ENCODE data around the gene RASA3. TPM values are rescaled to one million over a fixed set of nuclear protein-coding genes. Genes with fewer than 3 reads are reported as not detected.

RASA3 gene
- polyA plus RNA-seq, 3 donors: 9.0 to 32.6 (median 16.6) TPM

- peaks cover 72% of the 10 kb centered on the region for H3K79me2 ChIP-seq (ENCODE audit: insufficient read depth, low read length)
- peak overlapping the region; percentile 51 for H3K4me2 ChIP-seq (replicated peaks; ENCODE audit: extremely low read depth, low read length, poor library complexity, severe bottlenecking)
- H3K9me3 ChIP-seq (replicated peaks in 1 of 2; ENCODE audit: control insufficient read depth in 1 of 2, insufficient read depth in 1 of 2, low read length in 2 of 2): no peaks in the 10 kb centered on the region
- WGBS (ENCODE audit: insufficient coverage): 81% methylated on average over 31 of the region's 34 CpGs
- H4K20me1 ChIP-seq (ENCODE audit: insufficient read depth, low read length): peaks cover 31% of the 10 kb centered on the region
- peaks cover 0 to 3% (median 0%) of the 10 kb centered on the region in 3 donors for H3K27me3 Mint-ChIP-seq (ENCODE audit: low read depth in 3 of 3)
- H3K9me3 Mint-ChIP-seq: peaks cover 0 to 3% (median 0%) of the 10 kb centered on the region in 7 donors
- H3K4me1 ChIP-seq (ENCODE audit: control insufficient read depth in 1 of 2, insufficient read depth in 2 of 2, low read length in 2 of 2): peaks cover 85 to 92% of the 10 kb centered on the region in 2 donors
- peaks cover 0 to 7% of the 10 kb centered on the region in 2 donors for H3K36me3 ChIP-seq (replicated peaks in 1 of 2; ENCODE audit: control insufficient read depth in 1 of 2, insufficient read depth in 2 of 2, low read length in 2 of 2)
- H3K4me3 ChIP-seq (replicated peaks in 1 of 3; ENCODE audit: low read depth in 2 of 3, low read length in 3 of 3): peak overlapping the region in 1 of 3 experiments; percentile 27
- peak overlapping the region in 1 of 2 donors; percentile 84 for H3K4me3 Mint-ChIP-seq
- H3K27me3 ChIP-seq (ENCODE audit: control insufficient read depth in 2 of 2, insufficient read depth in 2 of 2, low read length in 2 of 2): no peaks in the 10 kb centered on the region
- DNase-seq: no peak
- H3K36me3 Mint-ChIP-seq: peaks cover 17 to 36% of the 10 kb centered on the region in 2 donors
- H3K4me1 Mint-ChIP-seq: peaks cover 80% of the 10 kb centered on the region
- peak overlapping the region; percentile 4 for H2AFZ ChIP-seq (ENCODE audit: insufficient read depth, low read depth, low read length, poor library complexity, severe bottlenecking)
- intact Hi-C loops (cut with micrococcal nuclease): loop anchor here in 1 of 2 donors (10.0 kb wide), 1 partner anchor 568 kb away; the partner anchor contains the start of gene DCUN1D2
- H3K9ac ChIP-seq (ENCODE audit: insufficient read depth, low read length, poor library complexity, severe bottlenecking): no peak overlapping the region
- TF ChIP-seq CTCF (IDR thresholded peaks at IDR 0.05): no peak
- H3K27ac ChIP-seq (ENCODE audit: low read depth in 1 of 2, low read length in 2 of 2): peak overlapping the region; percentile 73 to 78
- H3K27ac Mint-ChIP-seq: peak overlapping the region; percentile 84 to 95 (median 93)
These were observed 70.1 kb downstream of the RASA3 start for GRCh38 chr13:114062341-114062740.

- Mint-ChIP-seq H3K27me3 (ENCODE audit: low read depth in 3 of 3) (peaks cover 0 to 3% (median 0%) of the 10 kb centered on the region in 3 donors), H3K27ac (no peak overlapping the region), H3K36me3 (peaks cover 17 to 36% of the 10 kb centered on the region in 2 donors), H3K4me1 (peaks cover 83% of the 10 kb centered on the region), H3K9me3 (peaks cover 0 to 3% (median 0%) of the 10 kb centered on the region in 7 donors), H3K4me3 (no peak overlapping the region)
- no peak overlapping the region for H3K27ac ChIP-seq (ENCODE audit: low read depth in 1 of 2, low read length in 2 of 2)
- no peak overlapping the region for H2AFZ ChIP-seq (ENCODE audit: insufficient read depth, low read depth, low read length, poor library complexity, severe bottlenecking)
- intact Hi-C loops (cut with micrococcal nuclease): loop anchor here in 1 of 2 donors (10.0 kb wide), 1 partner anchor 567 kb away; the partner anchor contains the start of gene DCUN1D2
- H4K20me1 ChIP-seq (ENCODE audit: insufficient read depth, low read length): peaks cover 37% of the 10 kb centered on the region
- H3K4me2 ChIP-seq (replicated peaks; ENCODE audit: extremely low read depth, low read length, poor library complexity, severe bottlenecking): no peak overlapping the region
- no peak overlapping the region for H3K4me3 ChIP-seq (replicated peaks in 1 of 3; ENCODE audit: low read depth in 2 of 3, low read length in 3 of 3)
- H3K9ac ChIP-seq (ENCODE audit: insufficient read depth, low read length, poor library complexity, severe bottlenecking): no peak overlapping the region
- no peaks in the 10 kb centered on the region for H3K9me3 ChIP-seq (replicated peaks in 1 of 2; ENCODE audit: control insufficient read depth in 1 of 2, insufficient read depth in 1 of 2, low read length in 2 of 2)
- peaks cover 75% of the 10 kb centered on the region for H3K79me2 ChIP-seq (ENCODE audit: insufficient read depth, low read length)
- peaks cover 0 to 7% of the 10 kb centered on the region in 2 donors for H3K36me3 ChIP-seq (replicated peaks in 1 of 2; ENCODE audit: control insufficient read depth in 1 of 2, insufficient read depth in 2 of 2, low read length in 2 of 2)
- no peak for DNase-seq
- H3K27me3 ChIP-seq (ENCODE audit: control insufficient read depth in 2 of 2, insufficient read depth in 2 of 2, low read length in 2 of 2): no peaks in the 10 kb centered on the region
- WGBS (ENCODE audit: insufficient coverage): 100% methylated on average over 11 of the region's 20 CpGs
- TF ChIP-seq CTCF (IDR thresholded peaks at IDR 0.05): no peak
- peaks cover 85 to 92% of the 10 kb centered on the region in 2 donors for H3K4me1 ChIP-seq (ENCODE audit: control insufficient read depth in 1 of 2, insufficient read depth in 2 of 2, low read length in 2 of 2)
These were observed 70.7 kb downstream of the RASA3 start for GRCh38 chr13:114061744-114062143.
